ENCODE measurements around the gene GAD2. TPM values are rescaled to one million over a fixed set of nuclear protein-coding genes. Genes with fewer than 3 reads are reported as not detected.

The GAD2 gene
- total RNA-seq, 3 donors from 2014 or later (not counting 1 experiment from before 2014, with no cell fraction given) = not detected

- no peak overlapping the region for H3K27ac ChIP-seq (ENCODE audit: low read length)
- WGBS (ENCODE audit: insufficient coverage) = 7% methylated on average over 37 of the region's 37 CpGs
- ATAC-seq = no peak
- Mint-ChIP-seq H3K4me3 (no peak overlapping the region), H3K4me1 (peaks cover 8 to 16% of the 10 kb centered on the region in 2 donors), H3K27ac (no peak overlapping the region), H3K27me3 (ENCODE audit: low read depth in 2 of 2) (peaks cover 36 to 44% of the 10 kb centered on the region in 2 donors), H3K9me3 (no peaks in the 10 kb centered on the region), H3K36me3 (no peaks in the 10 kb centered on the region)
- no peak for TF ChIP-seq CTCF (IDR thresholded peaks at IDR 0.05)
- intact Hi-C loops (cut with micrococcal nuclease) = no loop called here
- peaks cover 10% of the 10 kb centered on the region for H3K4me1 ChIP-seq (ENCODE audit: control insufficient read depth, insufficient read depth, low read length)
- H3K9me3 ChIP-seq (ENCODE audit: control insufficient read depth, insufficient read depth, low read length) = no peaks in the 10 kb centered on the region
- H3K4me3 ChIP-seq (ENCODE audit: low read length) = no peak overlapping the region
- no peaks in the 10 kb centered on the region for H3K36me3 ChIP-seq (ENCODE audit: control insufficient read depth, insufficient read depth, low read length)
- no peak for DNase-seq
- peaks cover 44% of the 10 kb centered on the region for H3K27me3 ChIP-seq (ENCODE audit: control insufficient read depth, insufficient read depth, low read length)
Observed at GRCh38 chr10:26211781-26212444, 4.7 kb upstream of the GAD2 start.

- DNase-seq (no peak), ATAC-seq (no peak)
- H3K4me3 Mint-ChIP-seq = no peak overlapping the region
- Histone ChIP-seq H3K9me3 (ENCODE audit: control insufficient read depth, insufficient read depth, low read length) (no peaks in the 10 kb centered on the region), H3K4me3 (ENCODE audit: low read length) (no peak overlapping the region), H3K27ac (ENCODE audit: low read length) (no peak overlapping the region), H3K4me1 (ENCODE audit: control insufficient read depth, insufficient read depth, low read length) (peaks cover 10% of the 10 kb centered on the region), H3K36me3 (ENCODE audit: control insufficient read depth, insufficient read depth, low read length) (no peaks in the 10 kb centered on the region), H3K27me3 (ENCODE audit: control insufficient read depth, insufficient read depth, low read length) (peaks cover 49% of the 10 kb centered on the region)
- 6% methylated on average over 12 of the region's 12 CpGs for WGBS (ENCODE audit: insufficient coverage)
- no peak for TF ChIP-seq CTCF (IDR thresholded peaks at IDR 0.05)
- H3K27ac Mint-ChIP-seq = no peak overlapping the region
- intact Hi-C loops (cut with micrococcal nuclease) = no loop called here
- peaks cover 36 to 45% of the 10 kb centered on the region in 2 donors for H3K27me3 Mint-ChIP-seq (ENCODE audit: low read depth in 2 of 2)
- H3K36me3 Mint-ChIP-seq = no peaks in the 10 kb centered on the region
- no peaks in the 10 kb centered on the region for H3K9me3 Mint-ChIP-seq
- peaks cover 8 to 17% of the 10 kb centered on the region in 2 donors for H3K4me1 Mint-ChIP-seq
Observed at GRCh38 chr10:26212511-26212910, 4.1 kb upstream of the GAD2 start.

- DNase-seq (no peak), ATAC-seq (no peak)
- Histone ChIP-seq H3K27me3 (ENCODE audit: control insufficient read depth, insufficient read depth, low read length) (peaks cover 49% of the 10 kb centered on the region), H3K36me3 (ENCODE audit: control insufficient read depth, insufficient read depth, low read length) (no peaks in the 10 kb centered on the region), H3K9me3 (ENCODE audit: control insufficient read depth, insufficient read depth, low read length) (no peaks in the 10 kb centered on the region), H3K27ac (ENCODE audit: low read length) (no peak overlapping the region), H3K4me1 (ENCODE audit: control insufficient read depth, insufficient read depth, low read length) (peaks cover 14% of the 10 kb centered on the region), H3K4me3 (ENCODE audit: low read length) (no peak overlapping the region)
- 34% methylated on average over 11 of the region's 11 CpGs for WGBS (ENCODE audit: insufficient coverage)
- Mint-ChIP-seq H3K36me3 (no peaks in the 10 kb centered on the region), H3K27me3 (ENCODE audit: low read depth in 2 of 2) (peaks cover 39 to 48% of the 10 kb centered on the region in 2 donors), H3K9me3 (no peaks in the 10 kb centered on the region), H3K4me3 (no peak overlapping the region), H3K4me1 (peaks cover 8 to 17% of the 10 kb centered on the region in 2 donors), H3K27ac (no peak overlapping the region)
- intact Hi-C loops (cut with micrococcal nuclease) = no loop called here
- TF ChIP-seq CTCF (IDR thresholded peaks at IDR 0.05) = no peak
Observed at GRCh38 chr10:26213157-26213800, 3.3 kb upstream of the GAD2 start.

Data from natural killer cell (primary cell).